A673 (cell line): ENCODE data around the gene C1orf115. TPM values are rescaled to one million over a fixed set of nuclear protein-coding genes. Genes with fewer than 3 reads are reported as not detected.

Experiments
- BruUV-seq: library from RNA; stranded (reverse); fragments of 400-500 nt; replicated peaks from 2 replicates; lab custom pipeline; 2021; lab: Mats Ljungman, UMichigan
- CTCF ChIA-PET: fragments of 300-600 bp; sonication (Branson Sonifier 250); formaldehyde crosslinking; loops from one replicate; lab custom pipeline; 2022; ENCODE audit warnings: antibody characterized with exemption; lab: Charles Lee
- POLR2A ChIA-PET: fragments of 300-600 bp; sonication (Branson Sonifier 250); formaldehyde crosslinking; loops from one replicate; lab custom pipeline; 2022; ENCODE audit warnings: antibody characterized with exemption; ENCODE audit not compliant: low non-redundant PET; lab: Charles Lee
- DNase-seq: peaks from one replicate; pipeline ENCODE4 v3.0.0-alpha.2; 2015; ENCODE audit warnings: low spot score
- H3K27ac ChIP-seq: fragments of 200-600 bp; sonication (generic); 2 replicates; pipeline ENCODE4 v1.5.1; 2016; ENCODE audit warnings: mixed run types, low read depth, mild to moderate bottlenecking, mixed read lengths, antibody characterized with exemption, low read length; ENCODE audit not compliant: poor library complexity, severe bottlenecking
- H3K27me3 ChIP-seq: fragments of 200-600 bp; sonication (generic); replicated peaks from 2 replicates; pipeline ENCODE4 v1.6.1; 2017; ENCODE audit warnings: mixed run types, low read depth, mild to moderate bottlenecking, mixed read lengths, antibody characterized with exemption, low read length; ENCODE audit not compliant: insufficient read depth, poor library complexity
- H3K36me3 ChIP-seq: fragments of 200-600 bp; sonication (generic); 2 replicates; pipeline ENCODE4 v1.6.1; 2016; ENCODE audit warnings: mixed run types, mild to moderate bottlenecking, mixed read lengths, antibody characterized with exemption, low read length; ENCODE audit not compliant: insufficient read depth, poor library complexity, severe bottlenecking
- H3K4me1 ChIP-seq: fragments of 200-600 bp; sonication (generic); 2 replicates; pipeline ENCODE4 v1.6.1; 2017; ENCODE audit warnings: mixed run types, mild to moderate bottlenecking, mixed read lengths, antibody characterized with exemption, low read length; ENCODE audit not compliant: insufficient read depth, poor library complexity, severe bottlenecking
- H3K4me3 ChIP-seq: fragments of 200-600 bp; sonication (generic); 2 replicates; pipeline ENCODE4 v1.5.1; 2016; ENCODE audit warnings: low read depth, mixed run types, mild to moderate bottlenecking, mixed read lengths, low read length; ENCODE audit not compliant: poor library complexity, severe bottlenecking
- H3K9me3 ChIP-seq: fragments of 200-600 bp; sonication (generic); 2 replicates; pipeline ENCODE4 v1.6.1; 2016; ENCODE audit warnings: mixed run types, low read depth, mild to moderate bottlenecking, mixed read lengths, antibody characterized with exemption, low read length; ENCODE audit not compliant: poor library complexity, severe bottlenecking
- EZH2 ChIP-seq: fragments of 200-600 bp; sonication (generic); IDR thresholded peaks from 2 replicates; pipeline ENCODE4 v1.6.1; 2017; ENCODE audit warnings: borderline replicate concordance, low read depth, mild to moderate bottlenecking, mixed read lengths, antibody characterized with exemption, low read length; ENCODE audit not compliant: poor library complexity, severe bottlenecking
- intact Hi-C: fragments of 100-400 bp; cut with micrococcal nuclease; formaldehyde crosslinking; loops from one replicate; pipeline ENCODE4 v1.10.0; 2022; ENCODE audit not compliant: unreplicated experiment
- total RNA-seq: library from RNA; stranded (reverse); gene quantifications from 2 replicates; pipeline ENCODE4 v1.2.3, GENCODE V29; 2021
- TF ChIP-seq, protein P1 (sequence below): fragments of 300-800, 200-600 bp; sonication (generic); conservative IDR thresholded peaks from 2 replicates; pipeline ENCODE4 v1.5.1; 2017; ENCODE audit warnings: low read depth, mild to moderate bottlenecking, antibody characterized with exemption, low read length, moderate library complexity, mixed read lengths

Gene C1orf115
- total RNA-seq, 1 experiment from 2014 or later = 0.11 TPM

- H3K36me3 ChIP-seq = no peaks in the 10 kb centered on the region
- POLR2A ChIA-PET = no interaction called here
- intact Hi-C loops = no loop called here
Observed at GRCh38 chr1:220748089-220748934, 58.1 kb downstream of the C1orf115 start, which contains the start of gene MTARC2. MTARC2 (plus strand) TSS chr1:220748322; CDS start chr1:220748532, 210 bp downstream.

More at GRCh38 chr1:220748089-220748934, 58.1 kb downstream of the C1orf115 start, which contains the start of gene MTARC2:
- CTCF ChIA-PET = interaction anchor here (1.9 kb wide), 1 partner anchor 15 kb away, joined by 6 read pairs; no protein-coding TSS in a partner anchor
- Histone ChIP-seq H3K27ac (no peak within 1 kb of the TSS), H3K9me3 (no peaks in the 10 kb centered on the region), H3K4me3 (peak within 1 kb of the TSS; percentile 25), H3K27me3 (peaks cover 34% of the 10 kb centered on the region), H3K4me1 (no peaks in the 10 kb centered on the region)
- BruUV-seq = no TSS peak
- TF ChIP-seq EZH2 = no peak
- TF ChIP-seq, protein P1, sequence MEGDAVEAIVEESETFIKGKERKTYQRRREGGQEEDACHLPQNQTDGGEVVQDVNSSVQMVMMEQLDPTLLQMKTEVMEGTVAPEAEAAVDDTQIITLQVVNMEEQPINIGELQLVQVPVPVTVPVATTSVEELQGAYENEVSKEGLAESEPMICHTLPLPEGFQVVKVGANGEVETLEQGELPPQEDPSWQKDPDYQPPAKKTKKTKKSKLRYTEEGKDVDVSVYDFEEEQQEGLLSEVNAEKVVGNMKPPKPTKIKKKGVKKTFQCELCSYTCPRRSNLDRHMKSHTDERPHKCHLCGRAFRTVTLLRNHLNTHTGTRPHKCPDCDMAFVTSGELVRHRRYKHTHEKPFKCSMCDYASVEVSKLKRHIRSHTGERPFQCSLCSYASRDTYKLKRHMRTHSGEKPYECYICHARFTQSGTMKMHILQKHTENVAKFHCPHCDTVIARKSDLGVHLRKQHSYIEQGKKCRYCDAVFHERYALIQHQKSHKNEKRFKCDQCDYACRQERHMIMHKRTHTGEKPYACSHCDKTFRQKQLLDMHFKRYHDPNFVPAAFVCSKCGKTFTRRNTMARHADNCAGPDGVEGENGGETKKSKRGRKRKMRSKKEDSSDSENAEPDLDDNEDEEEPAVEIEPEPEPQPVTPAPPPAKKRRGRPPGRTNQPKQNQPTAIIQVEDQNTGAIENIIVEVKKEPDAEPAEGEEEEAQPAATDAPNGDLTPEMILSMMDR = no peak
- no peak for DNase-seq

Other genes with a start within 250 kb of the C1orf115 start
- gene MARK1, start 162.2 kb upstream of the C1orf115 start, total RNA-seq = 5.1 and 6.9 TPM in 2 replicates
- gene MTARC2, start 58.0 kb downstream of the C1orf115 start, total RNA-seq = 0.55 TPM in 1 of 2 replicates, not detected in the other
- 0.43 TPM in 1 of 2 replicates, not detected in the other for gene MTARC1, start 96.5 kb downstream of the C1orf115 start, total RNA-seq
- not detected in 2 replicates for gene HLX, start 189.1 kb downstream of the C1orf115 start, total RNA-seq